ENCODE results near the gene OR2Z1.
"Not testable (repeated sequence)": the region's sequence is repeated elsewhere in the genome, so short reads cannot be mapped to it uniquely, and the experiment has no call there.

DNA sequence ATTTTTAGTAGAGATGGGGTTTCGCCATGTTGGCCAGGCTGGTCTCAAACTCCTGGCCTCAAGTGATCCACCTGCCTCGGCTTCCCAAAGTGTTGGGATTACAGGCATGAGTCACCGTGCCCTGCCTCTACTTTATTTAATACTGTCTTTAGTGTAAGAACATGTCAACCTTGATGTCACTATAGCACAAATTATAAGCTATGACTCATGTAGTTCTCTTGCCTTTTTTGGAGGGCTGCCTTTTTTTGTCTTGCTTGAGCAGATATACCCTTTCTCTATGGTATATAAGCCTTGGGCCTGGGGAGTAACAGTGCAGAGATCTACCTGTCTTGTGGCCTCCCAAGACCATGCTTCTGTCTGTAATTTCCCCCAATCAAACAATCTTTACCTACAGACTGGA lies 16.1 kb upstream of the OR2Z1 start:
- TF ChIP-seq, protein P1, sequence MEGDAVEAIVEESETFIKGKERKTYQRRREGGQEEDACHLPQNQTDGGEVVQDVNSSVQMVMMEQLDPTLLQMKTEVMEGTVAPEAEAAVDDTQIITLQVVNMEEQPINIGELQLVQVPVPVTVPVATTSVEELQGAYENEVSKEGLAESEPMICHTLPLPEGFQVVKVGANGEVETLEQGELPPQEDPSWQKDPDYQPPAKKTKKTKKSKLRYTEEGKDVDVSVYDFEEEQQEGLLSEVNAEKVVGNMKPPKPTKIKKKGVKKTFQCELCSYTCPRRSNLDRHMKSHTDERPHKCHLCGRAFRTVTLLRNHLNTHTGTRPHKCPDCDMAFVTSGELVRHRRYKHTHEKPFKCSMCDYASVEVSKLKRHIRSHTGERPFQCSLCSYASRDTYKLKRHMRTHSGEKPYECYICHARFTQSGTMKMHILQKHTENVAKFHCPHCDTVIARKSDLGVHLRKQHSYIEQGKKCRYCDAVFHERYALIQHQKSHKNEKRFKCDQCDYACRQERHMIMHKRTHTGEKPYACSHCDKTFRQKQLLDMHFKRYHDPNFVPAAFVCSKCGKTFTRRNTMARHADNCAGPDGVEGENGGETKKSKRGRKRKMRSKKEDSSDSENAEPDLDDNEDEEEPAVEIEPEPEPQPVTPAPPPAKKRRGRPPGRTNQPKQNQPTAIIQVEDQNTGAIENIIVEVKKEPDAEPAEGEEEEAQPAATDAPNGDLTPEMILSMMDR (IDR thresholded peaks at IDR 0.05), result not testable (repeated sequence)
- not testable (repeated sequence) for TF ChIP-seq TEAD4 (CRISPR knock-in tag; IDR thresholded peaks at IDR 0.05); NFYB (CRISPR knock-in tag; conservative IDR thresholded peaks at IDR 0.05; ENCODE audit: low read depth); NR2C2 (CRISPR knock-in tag; IDR thresholded peaks at IDR 0.05); JUN (CRISPR knock-in tag; IDR thresholded peaks at IDR 0.05); GABPB1 (CRISPR knock-in tag; IDR thresholded peaks at IDR 0.05); ATF1 (CRISPR knock-in tag; IDR thresholded peaks at IDR 0.05); CREB1 (CRISPR knock-in tag; IDR thresholded peaks at IDR 0.05)
- TF ChIP-seq, protein P2, sequence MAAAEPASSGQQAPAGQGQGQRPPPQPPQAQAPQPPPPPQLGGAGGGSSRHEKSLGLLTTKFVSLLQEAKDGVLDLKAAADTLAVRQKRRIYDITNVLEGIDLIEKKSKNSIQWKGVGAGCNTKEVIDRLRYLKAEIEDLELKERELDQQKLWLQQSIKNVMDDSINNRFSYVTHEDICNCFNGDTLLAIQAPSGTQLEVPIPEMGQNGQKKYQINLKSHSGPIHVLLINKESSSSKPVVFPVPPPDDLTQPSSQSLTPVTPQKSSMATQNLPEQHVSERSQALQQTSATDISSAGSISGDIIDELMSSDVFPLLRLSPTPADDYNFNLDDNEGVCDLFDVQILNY (CRISPR knock-in tag; IDR thresholded peaks at IDR 0.05), result not testable (repeated sequence)
- TF ChIP-seq, protein P3, sequence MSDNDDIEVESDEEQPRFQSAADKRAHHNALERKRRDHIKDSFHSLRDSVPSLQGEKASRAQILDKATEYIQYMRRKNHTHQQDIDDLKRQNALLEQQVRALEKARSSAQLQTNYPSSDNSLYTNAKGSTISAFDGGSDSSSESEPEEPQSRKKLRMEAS (CRISPR knock-in tag; IDR thresholded peaks at IDR 0.05), result not testable (repeated sequence)
- TF ChIP-seq, protein P4, sequence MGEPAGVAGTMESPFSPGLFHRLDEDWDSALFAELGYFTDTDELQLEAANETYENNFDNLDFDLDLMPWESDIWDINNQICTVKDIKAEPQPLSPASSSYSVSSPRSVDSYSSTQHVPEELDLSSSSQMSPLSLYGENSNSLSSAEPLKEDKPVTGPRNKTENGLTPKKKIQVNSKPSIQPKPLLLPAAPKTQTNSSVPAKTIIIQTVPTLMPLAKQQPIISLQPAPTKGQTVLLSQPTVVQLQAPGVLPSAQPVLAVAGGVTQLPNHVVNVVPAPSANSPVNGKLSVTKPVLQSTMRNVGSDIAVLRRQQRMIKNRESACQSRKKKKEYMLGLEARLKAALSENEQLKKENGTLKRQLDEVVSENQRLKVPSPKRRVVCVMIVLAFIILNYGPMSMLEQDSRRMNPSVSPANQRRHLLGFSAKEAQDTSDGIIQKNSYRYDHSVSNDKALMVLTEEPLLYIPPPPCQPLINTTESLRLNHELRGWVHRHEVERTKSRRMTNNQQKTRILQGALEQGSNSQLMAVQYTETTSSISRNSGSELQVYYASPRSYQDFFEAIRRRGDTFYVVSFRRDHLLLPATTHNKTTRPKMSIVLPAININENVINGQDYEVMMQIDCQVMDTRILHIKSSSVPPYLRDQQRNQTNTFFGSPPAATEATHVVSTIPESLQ (CRISPR knock-in tag; IDR thresholded peaks at IDR 0.05), result not testable (repeated sequence)
- TF ChIP-seq, protein P5, sequence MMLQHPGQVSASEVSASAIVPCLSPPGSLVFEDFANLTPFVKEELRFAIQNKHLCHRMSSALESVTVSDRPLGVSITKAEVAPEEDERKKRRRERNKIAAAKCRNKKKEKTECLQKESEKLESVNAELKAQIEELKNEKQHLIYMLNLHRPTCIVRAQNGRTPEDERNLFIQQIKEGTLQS (CRISPR knock-in tag; conservative IDR thresholded peaks at IDR 0.05), result not testable (repeated sequence)
- TF ChIP-seq, protein P6, sequence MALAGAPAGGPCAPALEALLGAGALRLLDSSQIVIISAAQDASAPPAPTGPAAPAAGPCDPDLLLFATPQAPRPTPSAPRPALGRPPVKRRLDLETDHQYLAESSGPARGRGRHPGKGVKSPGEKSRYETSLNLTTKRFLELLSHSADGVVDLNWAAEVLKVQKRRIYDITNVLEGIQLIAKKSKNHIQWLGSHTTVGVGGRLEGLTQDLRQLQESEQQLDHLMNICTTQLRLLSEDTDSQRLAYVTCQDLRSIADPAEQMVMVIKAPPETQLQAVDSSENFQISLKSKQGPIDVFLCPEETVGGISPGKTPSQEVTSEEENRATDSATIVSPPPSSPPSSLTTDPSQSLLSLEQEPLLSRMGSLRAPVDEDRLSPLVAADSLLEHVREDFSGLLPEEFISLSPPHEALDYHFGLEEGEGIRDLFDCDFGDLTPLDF (CRISPR knock-in tag; IDR thresholded peaks at IDR 0.05), result not testable (repeated sequence)
